ENCODE results near the gene PLEKHO2. TPM values are rescaled to one million over a fixed set of nuclear protein-coding genes. Genes with fewer than 3 reads are reported as not detected.
"Not testable (repeated sequence)": the region's sequence is repeated elsewhere in the genome, so short reads cannot be mapped to it uniquely, and the experiment has no call there.

PLEKHO2 gene
- 15.9 TPM for polyA plus RNA-seq (2013, experiment 1 of 2)
- polyA plus RNA-seq (2013, experiment 2 of 2) = 12.8 TPM

- Histone ChIP-seq H3K9me3 (ENCODE audit: control insufficient read depth, low read length) (no peaks in the 10 kb centered on the region), H3K4me3 (ENCODE audit: extremely low read depth, insufficient read depth, low read length, poor library complexity, severe bottlenecking) (peak within 1 kb of the TSS; percentile 86), H3K36me3 (ENCODE audit: control insufficient read depth, insufficient read depth, low read length) (peaks cover 18% of the 10 kb centered on the region), H3K27ac (ENCODE audit: low read depth, low read length, severe bottlenecking) (peak within 1 kb of the TSS; percentile 78), H3K4me1 (ENCODE audit: control insufficient read depth, insufficient read depth, low read length, poor library complexity, severe bottlenecking) (peaks cover 32% of the 10 kb centered on the region)
- WGBS, 2 experiments (ENCODE audit: insufficient coverage in 2 of 2) = 0 to 1% methylated on average over 23 to 35 of the region's 75 CpGs
Measured at GRCh38 chr15:64841344-64842095, at the start of gene PLEKHO2. TSS of gene PLEKHO2 (plus strand) at chr15:64841915. CDS start at chr15:64842017, 102 bp downstream.

- no peak overlapping the region for H3K4me3 ChIP-seq (ENCODE audit: extremely low read depth, insufficient read depth, low read length, poor library complexity, severe bottlenecking)
- no peaks in the 10 kb centered on the region for H3K9me3 ChIP-seq (ENCODE audit: control insufficient read depth, low read length)
- no peaks in the 10 kb centered on the region for H3K36me3 ChIP-seq (ENCODE audit: control insufficient read depth, insufficient read depth, low read length)
- no peaks in the 10 kb centered on the region for H3K4me1 ChIP-seq (ENCODE audit: control insufficient read depth, insufficient read depth, low read length, poor library complexity, severe bottlenecking)
- 100% methylated on average over 1 of the region's 3 CpGs for WGBS, 2 experiments (ENCODE audit: insufficient coverage in 2 of 2)
- no peak overlapping the region for H3K27ac ChIP-seq (ENCODE audit: low read depth, low read length, severe bottlenecking)
Measured at GRCh38 chr15:64792282-64792681, 49.4 kb upstream of the PLEKHO2 start.

GRCh38 chr15:64795299-64795698, 46.4 kb upstream of the PLEKHO2 start:
- not testable (repeated sequence) for H3K27ac ChIP-seq (ENCODE audit: low read depth, low read length, severe bottlenecking); H3K4me3 ChIP-seq (ENCODE audit: extremely low read depth, insufficient read depth, low read length, poor library complexity, severe bottlenecking); H3K36me3 ChIP-seq (ENCODE audit: control insufficient read depth, insufficient read depth, low read length); H3K9me3 ChIP-seq (ENCODE audit: control insufficient read depth, low read length); H3K4me1 ChIP-seq (ENCODE audit: control insufficient read depth, insufficient read depth, low read length, poor library complexity, severe bottlenecking)
- WGBS, 2 experiments (ENCODE audit: insufficient coverage in 2 of 2) = 80 to 100% methylated on average over 1 to 3 of the region's 7 CpGs

- not testable (repeated sequence) for H3K4me1 ChIP-seq (ENCODE audit: control insufficient read depth, insufficient read depth, low read length, poor library complexity, severe bottlenecking); H3K9me3 ChIP-seq (ENCODE audit: control insufficient read depth, low read length); H3K4me3 ChIP-seq (ENCODE audit: extremely low read depth, insufficient read depth, low read length, poor library complexity, severe bottlenecking); H3K27ac ChIP-seq (ENCODE audit: low read depth, low read length, severe bottlenecking); H3K36me3 ChIP-seq (ENCODE audit: control insufficient read depth, insufficient read depth, low read length)
- 95 to 97% methylated on average over 8 of the region's 9 CpGs for WGBS, 2 experiments (ENCODE audit: insufficient coverage in 2 of 2)
Measured at GRCh38 chr15:64795921-64796320, 45.8 kb upstream of the PLEKHO2 start.

- H3K4me3 ChIP-seq (ENCODE audit: extremely low read depth, insufficient read depth, low read length, poor library complexity, severe bottlenecking); H3K36me3 ChIP-seq (ENCODE audit: control insufficient read depth, insufficient read depth, low read length); H3K4me1 ChIP-seq (ENCODE audit: control insufficient read depth, insufficient read depth, low read length, poor library complexity, severe bottlenecking); H3K9me3 ChIP-seq (ENCODE audit: control insufficient read depth, low read length); H3K27ac ChIP-seq (ENCODE audit: low read depth, low read length, severe bottlenecking): not testable (repeated sequence)
- WGBS, 2 experiments (ENCODE audit: insufficient coverage in 2 of 2) = 98 to 100% methylated on average over 1 to 6 of the region's 29 CpGs
Measured at GRCh38 chr15:64798905-64799304, 42.8 kb upstream of the PLEKHO2 start.

- no peaks in the 10 kb centered on the region for H3K9me3 ChIP-seq (ENCODE audit: control insufficient read depth, low read length)
- H3K36me3 ChIP-seq (ENCODE audit: control insufficient read depth, insufficient read depth, low read length) = no peaks in the 10 kb centered on the region
- WGBS, 2 experiments (ENCODE audit: insufficient coverage in 2 of 2) = 80 to 95% methylated on average over 1 to 2 of the region's 2 CpGs
- no peak overlapping the region for H3K4me3 ChIP-seq (ENCODE audit: extremely low read depth, insufficient read depth, low read length, poor library complexity, severe bottlenecking)
- H3K27ac ChIP-seq (ENCODE audit: low read depth, low read length, severe bottlenecking) = no peak overlapping the region
- H3K4me1 ChIP-seq (ENCODE audit: control insufficient read depth, insufficient read depth, low read length, poor library complexity, severe bottlenecking) = no peaks in the 10 kb centered on the region
Measured at GRCh38 chr15:64800476-64800875, 41.2 kb upstream of the PLEKHO2 start.

- WGBS, 2 experiments (ENCODE audit: insufficient coverage in 2 of 2) = no CpG with 5 or more reads among the region's 1 CpG
Measured at GRCh38 chr15:64803526-64803925, 38.2 kb upstream of the PLEKHO2 start.

GRCh38 chr15:64804619-64805018, 37.1 kb upstream of the PLEKHO2 start:
- Histone ChIP-seq H3K27ac (ENCODE audit: low read depth, low read length, severe bottlenecking) (no peak overlapping the region), H3K4me3 (ENCODE audit: extremely low read depth, insufficient read depth, low read length, poor library complexity, severe bottlenecking) (no peak overlapping the region), H3K36me3 (ENCODE audit: control insufficient read depth, insufficient read depth, low read length) (no peaks in the 10 kb centered on the region), H3K4me1 (ENCODE audit: control insufficient read depth, insufficient read depth, low read length, poor library complexity, severe bottlenecking) (peaks cover 10% of the 10 kb centered on the region), H3K9me3 (ENCODE audit: control insufficient read depth, low read length) (no peaks in the 10 kb centered on the region)
- WGBS, 2 experiments (ENCODE audit: insufficient coverage in 2 of 2) = 40 to 50% methylated on average over 2 of the region's 2 CpGs

More at GRCh38 chr15:64803526-64803925, 38.2 kb upstream of the PLEKHO2 start:
- Histone ChIP-seq H3K36me3 (ENCODE audit: control insufficient read depth, insufficient read depth, low read length) (no peaks in the 10 kb centered on the region), H3K4me3 (ENCODE audit: extremely low read depth, insufficient read depth, low read length, poor library complexity, severe bottlenecking) (no peak overlapping the region), H3K27ac (ENCODE audit: low read depth, low read length, severe bottlenecking) (no peak overlapping the region), H3K4me1 (ENCODE audit: control insufficient read depth, insufficient read depth, low read length, poor library complexity, severe bottlenecking) (peaks cover 10% of the 10 kb centered on the region), H3K9me3 (ENCODE audit: control insufficient read depth, low read length) (no peaks in the 10 kb centered on the region)

GRCh38 chr15:64806509-64806908, 35.2 kb upstream of the PLEKHO2 start:
- H3K27ac ChIP-seq (ENCODE audit: low read depth, low read length, severe bottlenecking) = peak overlapping the region; percentile 41
- no peaks in the 10 kb centered on the region for H3K36me3 ChIP-seq (ENCODE audit: control insufficient read depth, insufficient read depth, low read length)
- H3K4me1 ChIP-seq (ENCODE audit: control insufficient read depth, insufficient read depth, low read length, poor library complexity, severe bottlenecking) = peaks cover 26% of the 10 kb centered on the region
- H3K9me3 ChIP-seq (ENCODE audit: control insufficient read depth, low read length) = no peaks in the 10 kb centered on the region
- no peak overlapping the region for H3K4me3 ChIP-seq (ENCODE audit: extremely low read depth, insufficient read depth, low read length, poor library complexity, severe bottlenecking)
- WGBS, 2 experiments (ENCODE audit: insufficient coverage in 2 of 2) = 63 to 72% methylated on average over 5 to 6 of the region's 6 CpGs

GRCh38 chr15:64807051-64807749, 34.5 kb upstream of the PLEKHO2 start:
- WGBS, 2 experiments (ENCODE audit: insufficient coverage in 2 of 2) = 54% methylated on average over 10 to 12 of the region's 13 CpGs
- Histone ChIP-seq H3K4me3 (ENCODE audit: extremely low read depth, insufficient read depth, low read length, poor library complexity, severe bottlenecking) (no peak overlapping the region), H3K36me3 (ENCODE audit: control insufficient read depth, insufficient read depth, low read length) (no peaks in the 10 kb centered on the region), H3K27ac (ENCODE audit: low read depth, low read length, severe bottlenecking) (no peak overlapping the region), H3K4me1 (ENCODE audit: control insufficient read depth, insufficient read depth, low read length, poor library complexity, severe bottlenecking) (peaks cover 29% of the 10 kb centered on the region), H3K9me3 (ENCODE audit: control insufficient read depth, low read length) (no peaks in the 10 kb centered on the region)

- Histone ChIP-seq H3K9me3 (ENCODE audit: control insufficient read depth, low read length) (no peaks in the 10 kb centered on the region), H3K4me1 (ENCODE audit: control insufficient read depth, insufficient read depth, low read length, poor library complexity, severe bottlenecking) (peaks cover 29% of the 10 kb centered on the region), H3K36me3 (ENCODE audit: control insufficient read depth, insufficient read depth, low read length) (no peaks in the 10 kb centered on the region), H3K27ac (ENCODE audit: low read depth, low read length, severe bottlenecking) (no peak overlapping the region), H3K4me3 (ENCODE audit: extremely low read depth, insufficient read depth, low read length, poor library complexity, severe bottlenecking) (no peak overlapping the region)
- WGBS, 2 experiments (ENCODE audit: insufficient coverage in 2 of 2) = 42 to 50% methylated on average over 2 to 4 of the region's 6 CpGs
Measured at GRCh38 chr15:64807751-64808222, 33.9 kb upstream of the PLEKHO2 start.

All from mesodermal cell (in vitro differentiated cells).